Panc1 (cell line): ENCODE measurements around the gene UBALD2.

Source experiments
- CTCF ChIP-seq: fragments of 450-650 bp; IDR thresholded peaks from 2 replicates; pipeline ENCODE4 v1.5.1; 2017; ENCODE audit warnings: mild to moderate bottlenecking
- POLR2AphosphoS5 ChIP-seq: IDR thresholded peaks from 2 replicates; pipeline ENCODE4 v1.6.1; 2012; ENCODE audit warnings: mild to moderate bottlenecking, low read depth, low read length, moderate library complexity
- REST ChIP-seq, 2 experiments: IDR thresholded peaks; 2 replicates each; pipeline ENCODE4 v1.6.1; 2011 to 2012; ENCODE audit warnings: low read depth in 2 of 2, control low read depth in 1 of 2, low read length in 1 of 2, mild to moderate bottlenecking in 1 of 2, moderate library complexity in 1 of 2; ENCODE audit not compliant: insufficient read depth in 1 of 2
- TCF7L2 ChIP-seq: IDR thresholded peaks from 2 replicates; pipeline ENCODE4 v1.6.1; 2011; ENCODE audit warnings: mild to moderate bottlenecking, low read depth, low read length, inconsistent platforms

GRCh38 chr17:76234354-76234679, 30.8 kb upstream of the UBALD2 start:
- no peak for TF ChIP-seq CTCF
- TF ChIP-seq REST (IDR thresholded peaks at IDR 0.05; ENCODE audit: insufficient read depth in 1 of 2, low read depth in 2 of 2, low read length in 1 of 2) = no peak
- no peak for TF ChIP-seq TCF7L2
- TF ChIP-seq POLR2AphosphoS5 = no peak
